Measurements from ENCODE around the gene CASQ2.
A peak's percentile ranks its signal among the peaks of the same experiment; 100 is the strongest.

GRCh38 chr1:115771847-115772457, 3.4 kb upstream of the CASQ2 start:
- TF ChIP-seq, protein P1, sequence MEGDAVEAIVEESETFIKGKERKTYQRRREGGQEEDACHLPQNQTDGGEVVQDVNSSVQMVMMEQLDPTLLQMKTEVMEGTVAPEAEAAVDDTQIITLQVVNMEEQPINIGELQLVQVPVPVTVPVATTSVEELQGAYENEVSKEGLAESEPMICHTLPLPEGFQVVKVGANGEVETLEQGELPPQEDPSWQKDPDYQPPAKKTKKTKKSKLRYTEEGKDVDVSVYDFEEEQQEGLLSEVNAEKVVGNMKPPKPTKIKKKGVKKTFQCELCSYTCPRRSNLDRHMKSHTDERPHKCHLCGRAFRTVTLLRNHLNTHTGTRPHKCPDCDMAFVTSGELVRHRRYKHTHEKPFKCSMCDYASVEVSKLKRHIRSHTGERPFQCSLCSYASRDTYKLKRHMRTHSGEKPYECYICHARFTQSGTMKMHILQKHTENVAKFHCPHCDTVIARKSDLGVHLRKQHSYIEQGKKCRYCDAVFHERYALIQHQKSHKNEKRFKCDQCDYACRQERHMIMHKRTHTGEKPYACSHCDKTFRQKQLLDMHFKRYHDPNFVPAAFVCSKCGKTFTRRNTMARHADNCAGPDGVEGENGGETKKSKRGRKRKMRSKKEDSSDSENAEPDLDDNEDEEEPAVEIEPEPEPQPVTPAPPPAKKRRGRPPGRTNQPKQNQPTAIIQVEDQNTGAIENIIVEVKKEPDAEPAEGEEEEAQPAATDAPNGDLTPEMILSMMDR (IDR thresholded peaks at IDR 0.05; ENCODE audit: extremely low read depth in 1 of 2, insufficient read depth in 1 of 2, low read depth in 1 of 2, low read length in 2 of 2), result peak; percentile 58 to 69
- no peak for TF ChIP-seq POLR2A (IDR thresholded peaks at IDR 0.05; ENCODE audit: low read depth, low read length)

Data from endothelial cell of umbilical vein (primary cell).